Colon (tissue), 2 donors: ENCODE measurements around the gene SAFB2.

ENCODE experiments used
- FAIRE-seq: peaks from 2 replicates; lab custom pipeline; 2012; peaks lifted over from hg19 to GRCh38; lab: Jason Lieb, UNC
- donor health status: control.
- donor health status: control.

SAFB2 gene

GRCh38 chr19:5579697-5580096, 42.9 kb downstream of the SAFB2 start:
- no peak for FAIRE-seq

GRCh38 chr19:5579286-5579685, 43.3 kb downstream of the SAFB2 start:
- FAIRE-seq = no peak

GRCh38 chr19:5578097-5578846, 44.3 kb downstream of the SAFB2 start:
- no peak for FAIRE-seq

GRCh38 chr19:5575590-5575989, 47.0 kb downstream of the SAFB2 start:
- FAIRE-seq = no peak

GRCh38 chr19:5572556-5573286, 49.9 kb downstream of the SAFB2 start:
- FAIRE-seq = no peak

- no peak for FAIRE-seq
These were observed 50.8 kb downstream of the SAFB2 start for GRCh38 chr19:5571777-5572176.

GRCh38 chr19:5567970-5568407, 54.6 kb downstream of the SAFB2 start:
- no peak for FAIRE-seq

- no peak for FAIRE-seq
These were observed 55.1 kb downstream of the SAFB2 start, which contains the start of gene TINCR for GRCh38 chr19:5567360-5567969. Gene TINCR (minus strand): TSS chr19:5567953.

GRCh38 chr19:5564930-5565329, 57.6 kb downstream of the SAFB2 start:
- FAIRE-seq = no peak

GRCh38 chr19:5563935-5564612, 58.5 kb downstream of the SAFB2 start:
- no peak for FAIRE-seq

GRCh38 chr19:5563008-5563431, 59.6 kb downstream of the SAFB2 start:
- FAIRE-seq = no peak

- FAIRE-seq = no peak
These were observed 60.3 kb downstream of the SAFB2 start for GRCh38 chr19:5562280-5562679.

GRCh38 chr19:5561559-5561958, 61.0 kb downstream of the SAFB2 start:
- FAIRE-seq = no peak

- FAIRE-seq = no peak
These were observed 62.4 kb downstream of the SAFB2 start for GRCh38 chr19:5560156-5560555.

- no peak for FAIRE-seq
These were observed 62.8 kb downstream of the SAFB2 start for GRCh38 chr19:5559804-5560133.

GRCh38 chr19:5558101-5558621, 64.4 kb downstream of the SAFB2 start:
- no peak for FAIRE-seq

- FAIRE-seq = no peak
These were observed 64.9 kb downstream of the SAFB2 start for GRCh38 chr19:5557691-5558090.

GRCh38 chr19:5554828-5555227, 67.7 kb downstream of the SAFB2 start:
- FAIRE-seq = no peak

GRCh38 chr19:5553892-5554291, 68.7 kb downstream of the SAFB2 start:
- no peak for FAIRE-seq

- no peak for FAIRE-seq
These were observed 74.7 kb downstream of the SAFB2 start for GRCh38 chr19:5547881-5548280.

- no peak for FAIRE-seq
These were observed 76.6 kb downstream of the SAFB2 start for GRCh38 chr19:5545984-5546383.

GRCh38 chr19:5545051-5545450, 77.5 kb downstream of the SAFB2 start:
- no peak for FAIRE-seq
